Measurements from ENCODE around the gene CXCL17.

DNA sequence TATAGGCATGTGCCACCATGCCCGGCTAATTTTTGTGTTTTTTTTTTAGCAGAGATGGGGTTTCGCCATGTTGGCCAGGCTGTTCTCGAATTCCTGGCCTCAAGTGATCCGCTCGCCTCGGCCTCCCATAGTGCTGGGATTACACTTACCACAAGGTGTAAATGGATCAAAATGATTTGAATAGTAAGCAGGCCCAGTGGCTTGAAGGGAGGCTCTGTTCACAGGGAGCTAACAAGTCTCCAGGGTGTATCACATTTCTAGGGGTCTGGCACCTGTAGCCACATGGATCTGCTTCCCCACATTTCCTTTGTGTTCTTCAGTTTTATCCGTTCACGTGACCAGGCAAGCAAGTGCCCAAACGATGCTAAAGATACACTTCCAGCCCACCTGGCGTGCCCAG is 39.2 kb downstream of the CXCL17 start:
- TF ChIP-seq POLR2A (IDR thresholded peaks at IDR 0.05; ENCODE audit: low read depth, low read length) (no peak), POLR2AphosphoS5 (IDR thresholded peaks at IDR 0.05; ENCODE audit: low read depth, low read length) (no peak), TAF1 (IDR thresholded peaks at IDR 0.05; ENCODE audit: low read depth, low read length) (no peak), SPI1 (IDR thresholded peaks at IDR 0.05; ENCODE audit: low read depth, low read length) (no peak)

Data from GM12891 (cell line).